Stomach (tissue), 4 donors: ENCODE measurements around the gene SLC38A1.

Experiments used
- EP300 ChIP-seq: sonication (generic); formaldehyde crosslinking; IDR thresholded peaks from one replicate; pipeline ENCODE4 v1.6.1; 2017; ENCODE audit warnings: antibody characterized with exemption
- POLR2A ChIP-seq, 4 donors: fragments of 450-650 bp; IDR thresholded peaks; one replicate each; pipeline ENCODE4 v1.6.1; 2016; ENCODE audit warnings: antibody characterized with exemption in 4 of 4, control low read depth in 2 of 4, mild to moderate bottlenecking in 1 of 4, moderate library complexity in 1 of 4
- POLR2AphosphoS5 ChIP-seq, 3 donors: sonication (generic); formaldehyde crosslinking; IDR thresholded peaks; one replicate each; pipeline ENCODE4 v1.6.1; 2016; ENCODE audit warnings: antibody characterized with exemption in 3 of 3
- TF ChIP-seq, protein P1 (sequence below), 7 experiments: fragments of 450-650 bp in 4 of 7; fragments of 200-600 bp in 3 of 7; sonication (generic) in 3 of 7; IDR thresholded peaks; one replicate each; pipeline ENCODE4 v1.5.1; 2016 to 2019; ENCODE audit warnings: antibody characterized with exemption in 7 of 7, control low read depth in 2 of 7, mild to moderate bottlenecking in 1 of 7

DNA sequence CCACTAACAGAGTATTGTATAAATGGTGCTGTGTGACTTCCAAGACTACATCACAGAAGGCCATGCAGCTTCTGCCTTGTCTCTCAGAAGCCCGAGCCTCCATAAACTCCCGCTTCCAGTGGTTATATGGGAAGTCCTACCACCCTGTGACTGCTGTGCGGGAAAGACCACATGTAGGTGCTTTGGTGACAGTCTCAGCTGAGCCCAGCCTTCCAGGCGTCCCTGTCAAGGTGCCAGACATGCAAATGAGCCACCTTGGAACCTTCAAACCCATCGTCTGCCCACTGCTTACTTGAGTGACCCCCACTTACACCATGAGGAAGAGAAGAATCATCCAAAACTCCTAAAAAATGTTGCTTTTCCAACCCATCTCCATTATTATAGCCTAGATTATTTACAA lies 123.0 kb downstream of the SLC38A1 start:
- no peak for TF ChIP-seq POLR2A (IDR thresholded peaks at IDR 0.05)
- no peak for TF ChIP-seq POLR2AphosphoS5 (IDR thresholded peaks at IDR 0.05)
- TF ChIP-seq, protein P1, sequence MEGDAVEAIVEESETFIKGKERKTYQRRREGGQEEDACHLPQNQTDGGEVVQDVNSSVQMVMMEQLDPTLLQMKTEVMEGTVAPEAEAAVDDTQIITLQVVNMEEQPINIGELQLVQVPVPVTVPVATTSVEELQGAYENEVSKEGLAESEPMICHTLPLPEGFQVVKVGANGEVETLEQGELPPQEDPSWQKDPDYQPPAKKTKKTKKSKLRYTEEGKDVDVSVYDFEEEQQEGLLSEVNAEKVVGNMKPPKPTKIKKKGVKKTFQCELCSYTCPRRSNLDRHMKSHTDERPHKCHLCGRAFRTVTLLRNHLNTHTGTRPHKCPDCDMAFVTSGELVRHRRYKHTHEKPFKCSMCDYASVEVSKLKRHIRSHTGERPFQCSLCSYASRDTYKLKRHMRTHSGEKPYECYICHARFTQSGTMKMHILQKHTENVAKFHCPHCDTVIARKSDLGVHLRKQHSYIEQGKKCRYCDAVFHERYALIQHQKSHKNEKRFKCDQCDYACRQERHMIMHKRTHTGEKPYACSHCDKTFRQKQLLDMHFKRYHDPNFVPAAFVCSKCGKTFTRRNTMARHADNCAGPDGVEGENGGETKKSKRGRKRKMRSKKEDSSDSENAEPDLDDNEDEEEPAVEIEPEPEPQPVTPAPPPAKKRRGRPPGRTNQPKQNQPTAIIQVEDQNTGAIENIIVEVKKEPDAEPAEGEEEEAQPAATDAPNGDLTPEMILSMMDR (IDR thresholded peaks at IDR 0.05), result no peak
- TF ChIP-seq EP300, result no peak
